H1 (cell line): ENCODE measurements around the gene CFAP100. TPM values are rescaled to one million over a fixed set of nuclear protein-coding genes. Genes with fewer than 3 reads are reported as not detected.

Source experiments
- BRCA1 ChIP-seq: IDR thresholded peaks from 2 replicates; pipeline ENCODE4 v1.6.1; 2012; ENCODE audit warnings: low read depth, low read length, improper control_type of control experiment
- CBX8 ChIP-seq: fragments of 300-800, 300-1000 bp; sonication (generic); IDR thresholded peaks from 2 replicates; pipeline ENCODE4 v1.7.1; 2016; ENCODE audit warnings: low read depth, low read length, borderline replicate concordance
- CHD7 ChIP-seq: fragments of 300-600 bp; sonication (generic); IDR thresholded peaks from 2 replicates; pipeline ENCODE4 v1.7.1; 2012; ENCODE audit warnings: low read length, moderate library complexity, mild to moderate bottlenecking, inconsistent platforms; ENCODE audit not compliant: insufficient replicate concordance
- POLR2AphosphoS5 ChIP-seq: IDR thresholded peaks from 2 replicates; pipeline ENCODE4 v1.6.1; 2011; ENCODE audit warnings: low read depth, low read length
- RFX5 ChIP-seq: IDR thresholded peaks from 2 replicates; pipeline ENCODE4 v1.6.1; 2011; ENCODE audit warnings: low read depth, low read length, improper control_type of control experiment, borderline replicate concordance
- SIRT6 ChIP-seq: IDR thresholded peaks from one replicate; pipeline ENCODE4 v1.7.1; 2012; ENCODE audit warnings: low read length, inconsistent platforms
- TCF12 ChIP-seq: IDR thresholded peaks from 2 replicates; pipeline ENCODE4 v1.6.1; 2011; ENCODE audit warnings: low read depth, mild to moderate bottlenecking, low read length
- polyA plus RNA-seq, 7 experiments: library from polyadenylated mRNA; depleted of rRNA in 3 of 7; stranded (reverse) in 5 of 7; unstranded in 2 of 7; fragments of >200 nt in 5 of 7; fragments of 200-250 nt in 2 of 7; gene quantifications; 1 replicate in 5 of 7; 2 replicates in 1 of 7; 4 replicates in 1 of 7; pipeline versions ENCODE4 v1.2.1 to v1.2.3, GENCODE V29; 2011 to 2013; ENCODE audit warnings: missing spikeins in 2 of 7, mixed read lengths in 2 of 7
- total RNA-seq: library from RNA; stranded (reverse); fragmentation: NEBNext Ultra II Directional; extraction: Animal tissue kit (Norgen Biotek cat#: 25700); gene quantifications from 2 replicates; pipeline ENCODE4 v1.2.1, GENCODE V29; 2021
- TF ChIP-seq, protein P1 (sequence below), 3 experiments: IDR thresholded peaks; 1 replicate in 2 of 3; 2 replicates in 1 of 3; pipeline versions ENCODE4 v1.5.1 to v1.6.1; 2011; ENCODE audit warnings: low read length in 3 of 3, mild to moderate bottlenecking in 3 of 3, inconsistent platforms in 2 of 3, low read depth in 1 of 3, moderate library complexity in 1 of 3; ENCODE audit not compliant: insufficient read depth in 1 of 3; ENCODE audit errors: control extremely low read depth in 1 of 3

Gene CFAP100
- total and polyA plus RNA-seq, 2 of the 8 experiments (the other 6 are each of a cell fraction or from before 2014, with no cell fraction given), result 0.17 TPM; not detected in 1

GRCh38 chr3:126441256-126441880, 46.7 kb downstream of the CFAP100 start (continued):
- no peak for TF ChIP-seq CBX8
- TF ChIP-seq POLR2AphosphoS5, result no peak
- TF ChIP-seq CHD7, result no peak
- no peak for TF ChIP-seq RFX5
- TF ChIP-seq, protein P1, sequence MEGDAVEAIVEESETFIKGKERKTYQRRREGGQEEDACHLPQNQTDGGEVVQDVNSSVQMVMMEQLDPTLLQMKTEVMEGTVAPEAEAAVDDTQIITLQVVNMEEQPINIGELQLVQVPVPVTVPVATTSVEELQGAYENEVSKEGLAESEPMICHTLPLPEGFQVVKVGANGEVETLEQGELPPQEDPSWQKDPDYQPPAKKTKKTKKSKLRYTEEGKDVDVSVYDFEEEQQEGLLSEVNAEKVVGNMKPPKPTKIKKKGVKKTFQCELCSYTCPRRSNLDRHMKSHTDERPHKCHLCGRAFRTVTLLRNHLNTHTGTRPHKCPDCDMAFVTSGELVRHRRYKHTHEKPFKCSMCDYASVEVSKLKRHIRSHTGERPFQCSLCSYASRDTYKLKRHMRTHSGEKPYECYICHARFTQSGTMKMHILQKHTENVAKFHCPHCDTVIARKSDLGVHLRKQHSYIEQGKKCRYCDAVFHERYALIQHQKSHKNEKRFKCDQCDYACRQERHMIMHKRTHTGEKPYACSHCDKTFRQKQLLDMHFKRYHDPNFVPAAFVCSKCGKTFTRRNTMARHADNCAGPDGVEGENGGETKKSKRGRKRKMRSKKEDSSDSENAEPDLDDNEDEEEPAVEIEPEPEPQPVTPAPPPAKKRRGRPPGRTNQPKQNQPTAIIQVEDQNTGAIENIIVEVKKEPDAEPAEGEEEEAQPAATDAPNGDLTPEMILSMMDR (IDR thresholded peaks at IDR 0.05; ENCODE audit: control extremely low read depth in 1 of 3, insufficient read depth in 1 of 3, low read depth in 1 of 3, low read length in 3 of 3), result no peak
- no peak for TF ChIP-seq SIRT6
- no peak for TF ChIP-seq TCF12
- no peak for TF ChIP-seq BRCA1
